AG20443 (cell line): Measurements from ENCODE around the gene EPAS1.

ENCODE experiments used
- DNase-seq: peaks from one replicate; pipeline ENCODE4 v3.0.0; 2012; ENCODE audit warnings: low spot score, mixed read lengths

Gene EPAS1

GRCh38 chr2:46339676-46340459 lies 42.7 kb downstream of the EPAS1 start:
- no peak for DNase-seq

- no peak for DNase-seq
Observed at GRCh38 chr2:46340740-46341420, 43.7 kb downstream of the EPAS1 start.

GRCh38 chr2:46342566-46343315 lies 45.5 kb downstream of the EPAS1 start:
- no peak for DNase-seq

GRCh38 chr2:46344706-46345105 lies 47.5 kb downstream of the EPAS1 start:
- peak; percentile 23 for DNase-seq

- DNase-seq: no peak
Observed at GRCh38 chr2:46345775-46346174, 48.6 kb downstream of the EPAS1 start.

- no peak for DNase-seq
Observed at GRCh38 chr2:46346719-46347118, 49.5 kb downstream of the EPAS1 start.

- DNase-seq: no peak
Observed at GRCh38 chr2:46347648-46348280, 50.6 kb downstream of the EPAS1 start.

GRCh38 chr2:46349115-46349547 lies 51.9 kb downstream of the EPAS1 start:
- DNase-seq: no peak

- DNase-seq: no peak
Observed at GRCh38 chr2:46350029-46350689, 53.0 kb downstream of the EPAS1 start.

- no peak for DNase-seq
Observed at GRCh38 chr2:46351098-46351749, 54.0 kb downstream of the EPAS1 start.

GRCh38 chr2:46351750-46352138 lies 54.5 kb downstream of the EPAS1 start:
- no peak for DNase-seq

- no peak for DNase-seq
Observed at GRCh38 chr2:46352621-46353020, 55.4 kb downstream of the EPAS1 start.

GRCh38 chr2:46353509-46353908 lies 56.3 kb downstream of the EPAS1 start:
- DNase-seq: no peak

- DNase-seq: no peak
Observed at GRCh38 chr2:46355756-46356155, 58.5 kb downstream of the EPAS1 start.

- DNase-seq: no peak
Observed at GRCh38 chr2:46356991-46357390, 59.8 kb downstream of the EPAS1 start.

- DNase-seq: no peak
Observed at GRCh38 chr2:46358713-46359112, 61.5 kb downstream of the EPAS1 start.

- DNase-seq: no peak
Observed at GRCh38 chr2:46360303-46360702, 63.1 kb downstream of the EPAS1 start.

GRCh38 chr2:46361920-46362666 lies 64.9 kb downstream of the EPAS1 start:
- DNase-seq: no peak

- DNase-seq: no peak
Observed at GRCh38 chr2:46362667-46363012, 65.4 kb downstream of the EPAS1 start.

- peak; percentile 44 for DNase-seq
Observed at GRCh38 chr2:46363535-46364170, 66.4 kb downstream of the EPAS1 start.
